Upper lobe of left lung (tissue), 4 donors: Measurements from ENCODE around the gene HMGN4.

Experiments
- CTCF ChIP-seq, 6 experiments: fragments of 450-650 bp in 4 of 6; fragments of 200-600 bp in 2 of 6; sonication (generic) in 2 of 6; IDR thresholded peaks; one replicate each; pipeline ENCODE4 v1.5.1; 2016 to 2019; ENCODE audit warnings: antibody characterized with exemption in 6 of 6
- EP300 ChIP-seq, 4 donors: sonication (generic); formaldehyde crosslinking; IDR thresholded peaks; one replicate each; pipeline ENCODE4 v1.5.1; 2017; ENCODE audit warnings: antibody characterized with exemption in 4 of 4, control low read depth in 2 of 4
- POLR2A ChIP-seq, 4 donors: fragments of 450-650 bp; IDR thresholded peaks; one replicate each; pipeline ENCODE4 v1.5.1; 2016 to 2017; ENCODE audit warnings: antibody characterized with exemption in 4 of 4, mild to moderate bottlenecking in 2 of 4
- POLR2AphosphoS5 ChIP-seq, 2 donors: sonication (generic); formaldehyde crosslinking; IDR thresholded peaks; one replicate each; pipeline ENCODE4 v1.5.1; 2017; ENCODE audit warnings: antibody characterized with exemption in 2 of 2

GRCh38 chr6:26553635-26554446, 15.7 kb downstream of the HMGN4 start:
- TF ChIP-seq CTCF (IDR thresholded peaks at IDR 0.05) (no peak), POLR2A (IDR thresholded peaks at IDR 0.05) (no peak), POLR2AphosphoS5 (IDR thresholded peaks at IDR 0.05) (no peak), EP300 (IDR thresholded peaks at IDR 0.05) (no peak)
